ENCODE results near the gene KRTAP10-2.
"Not testable (repeated sequence)": the region's sequence is repeated elsewhere in the genome, so short reads cannot be mapped to it uniquely, and the experiment has no call there.

Gene KRTAP10-2

GRCh38 chr21:44582055-44582454 is 30.8 kb upstream of the KRTAP10-2 start:
- DNase-seq, result no peak

GRCh38 chr21:44581158-44581557 is 29.9 kb upstream of the KRTAP10-2 start:
- no peak for DNase-seq

GRCh38 chr21:44580231-44580821 is 29.0 kb upstream of the KRTAP10-2 start, which contains the start of gene KRTAP10-5:
TSS of gene KRTAP10-5 (minus strand) at chr21:44580604. CDS start at chr21:44580578, 26 bp downstream.
- not testable (repeated sequence) for DNase-seq

DNA sequence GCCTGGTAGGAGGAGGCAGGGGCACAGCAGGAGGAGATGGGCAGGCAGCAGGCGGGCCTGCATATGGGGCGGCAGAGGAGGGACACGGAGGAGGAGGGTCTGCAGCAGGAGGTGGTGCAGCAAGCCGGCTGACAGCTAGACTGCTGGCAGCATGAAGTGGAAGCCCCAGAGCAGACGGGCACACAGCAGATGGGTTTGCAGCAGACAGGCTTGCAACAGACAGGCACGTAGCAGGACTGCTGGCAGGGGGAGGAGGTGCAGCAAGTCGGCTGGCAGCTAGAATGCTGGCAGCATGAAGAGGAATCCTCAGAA is 28.5 kb upstream of the KRTAP10-2 start:
- no peak for DNase-seq

DNA sequence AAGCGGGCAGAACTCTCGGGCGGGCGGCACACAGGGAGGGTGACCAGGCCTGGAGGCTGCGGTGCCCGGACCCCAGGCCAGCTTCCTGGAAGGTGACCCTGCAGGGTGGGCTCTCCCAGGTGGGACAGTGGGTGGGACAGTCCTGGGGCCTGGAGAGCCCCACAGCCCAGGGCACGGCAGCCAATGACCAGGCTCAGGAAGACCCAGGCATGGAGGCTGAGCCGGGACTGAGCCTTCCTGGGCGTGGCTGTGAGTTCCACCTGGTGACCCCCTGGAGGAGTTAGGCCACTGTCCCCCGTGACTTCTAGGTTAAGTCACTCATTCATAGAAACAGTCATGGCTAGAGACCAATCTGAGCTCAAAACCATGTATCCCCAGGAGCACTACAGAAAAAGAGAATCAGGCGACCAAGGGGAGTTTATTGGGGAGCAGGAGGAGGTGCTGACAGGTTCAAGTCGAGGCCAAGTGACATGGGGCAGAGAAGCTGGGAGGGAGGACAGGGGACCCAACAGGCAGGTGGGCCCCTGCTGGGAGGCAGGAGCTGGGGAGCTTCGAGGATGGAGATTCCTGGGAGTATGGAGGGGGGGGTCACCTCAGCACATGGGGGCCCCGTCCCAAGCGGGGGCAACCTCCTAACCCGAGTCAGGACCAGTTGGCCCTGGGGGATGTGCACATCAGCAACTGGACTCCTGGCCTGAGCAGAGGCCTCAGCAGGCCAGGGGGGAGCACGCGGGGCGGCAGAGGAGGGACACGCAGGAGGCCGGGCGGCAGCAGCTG is 27.9 kb upstream of the KRTAP10-2 start:
- DNase-seq, result no peak

GRCh38 chr21:44578371-44579055 is 27.2 kb upstream of the KRTAP10-2 start:
- no peak for DNase-seq

DNA sequence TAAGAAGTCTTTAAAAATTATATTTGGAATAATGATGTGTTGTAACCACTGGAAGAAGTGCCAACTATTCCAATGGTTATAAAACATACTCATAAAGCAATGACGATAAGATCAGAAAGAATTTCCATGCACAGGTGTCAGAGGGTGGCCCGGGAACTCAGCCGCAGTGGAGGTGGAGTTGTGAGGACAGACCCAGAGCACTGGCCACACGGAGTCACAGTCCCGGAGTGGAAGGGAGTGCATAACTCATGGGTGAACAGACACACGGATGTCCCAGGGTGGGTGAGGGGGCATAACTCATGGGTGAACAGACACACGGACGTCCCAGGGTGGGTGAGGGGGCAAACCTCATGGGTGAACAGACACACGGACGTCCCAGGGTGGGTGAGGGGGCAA is 24.7 kb upstream of the KRTAP10-2 start:
- DNase-seq, result no peak

GRCh38 chr21:44575307-44576024 is 24.2 kb upstream of the KRTAP10-2 start:
- DNase-seq, result no peak

DNA sequence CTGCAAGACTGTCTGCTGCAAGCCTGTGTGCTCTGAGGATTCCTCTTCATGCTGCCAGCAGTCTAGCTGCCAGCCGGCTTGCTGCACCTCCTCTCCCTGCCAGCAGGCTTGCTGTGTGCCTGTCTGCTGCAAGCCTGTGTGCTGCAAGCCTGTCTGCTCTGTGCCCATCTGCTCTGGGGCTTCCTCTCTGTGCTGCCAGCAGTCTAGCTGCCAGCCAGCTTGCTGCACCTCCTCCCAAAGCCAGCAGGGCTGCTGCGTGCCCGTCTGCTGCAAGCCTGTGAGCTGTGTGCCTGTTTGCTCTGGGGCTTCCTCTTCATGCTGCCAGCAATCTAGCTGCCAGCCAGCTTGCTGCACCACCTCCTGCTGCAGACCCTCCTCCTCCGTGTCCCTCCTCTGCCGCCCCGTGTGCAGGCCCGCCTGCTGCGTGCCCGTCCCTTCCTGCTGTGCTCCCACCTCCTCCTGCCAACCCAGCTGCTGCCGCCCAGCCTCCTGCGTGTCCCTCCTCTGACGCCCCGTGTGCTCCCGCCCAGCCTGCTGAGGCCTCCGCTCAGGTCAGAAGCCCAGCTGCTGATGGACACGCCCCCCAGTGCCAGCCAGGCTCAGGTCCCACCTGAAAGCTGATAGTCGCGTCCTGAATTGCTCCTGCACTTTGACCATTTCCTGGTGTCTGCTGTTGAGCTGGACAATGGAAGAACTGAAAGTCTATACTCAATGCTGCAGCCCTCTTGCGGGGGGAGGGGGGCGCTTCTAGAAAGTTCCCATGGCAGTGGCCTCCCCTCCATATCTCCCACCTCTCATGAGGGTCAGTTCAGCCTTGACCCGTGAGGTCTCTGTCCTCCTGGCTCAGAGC is 23.4 kb upstream of the KRTAP10-2 start:
- no peak for DNase-seq

GRCh38 chr21:44573630-44574456 is 22.5 kb upstream of the KRTAP10-2 start, which contains the start of gene KRTAP10-4:
TSS of gene KRTAP10-4 (plus strand) at chr21:44573729. CDS start at chr21:44573759, 30 bp downstream.
- DNase-seq, result not testable (repeated sequence)

- no peak for DNase-seq
Measured at GRCh38 chr21:44572959-44573583, 21.8 kb upstream of the KRTAP10-2 start.

DNA sequence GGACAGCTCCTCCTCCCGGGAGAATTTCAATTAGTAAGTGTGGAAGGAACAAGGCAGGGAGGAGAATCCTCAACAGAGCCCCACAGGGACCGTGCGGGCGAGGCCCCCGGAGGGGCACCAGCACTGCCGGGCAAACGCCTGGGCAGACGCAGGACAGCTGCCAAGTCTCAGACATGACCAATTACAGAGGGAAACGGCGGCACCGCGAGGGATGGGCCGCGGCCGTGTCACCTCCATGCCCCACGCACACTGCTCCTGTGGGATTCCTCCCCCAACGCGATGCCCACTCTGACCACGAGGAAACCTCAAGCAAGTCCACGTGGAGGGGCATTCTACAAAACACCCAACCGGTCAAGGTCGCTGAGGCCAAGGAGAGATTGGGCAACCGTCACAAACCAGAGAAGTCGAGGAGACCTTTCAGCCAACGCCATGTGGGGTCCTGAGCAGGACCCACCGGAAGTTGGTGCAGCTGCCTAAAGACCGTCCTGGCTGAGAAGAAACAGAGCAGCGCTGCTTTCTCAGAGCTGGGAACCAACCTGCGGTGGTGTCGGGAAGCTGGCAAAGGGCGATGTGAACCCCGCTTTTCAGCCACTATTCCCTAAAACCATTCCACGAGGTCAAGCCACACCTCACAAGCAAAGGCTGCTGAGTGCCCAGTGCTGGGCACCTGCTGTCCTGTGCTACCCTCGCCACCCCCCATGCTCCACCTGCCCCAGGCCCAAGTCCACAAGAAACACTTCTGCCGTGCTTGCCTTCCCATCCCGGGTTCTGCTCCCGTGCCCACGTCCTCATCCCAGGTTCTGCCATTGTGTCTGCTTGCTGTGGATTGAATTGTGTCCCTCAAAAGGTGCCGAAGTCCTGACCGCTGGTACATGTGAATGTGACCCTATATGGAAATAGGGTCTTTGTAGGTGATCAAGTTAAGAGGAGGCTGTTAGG is 20.8 kb upstream of the KRTAP10-2 start:
- DNase-seq, result no peak

DNA sequence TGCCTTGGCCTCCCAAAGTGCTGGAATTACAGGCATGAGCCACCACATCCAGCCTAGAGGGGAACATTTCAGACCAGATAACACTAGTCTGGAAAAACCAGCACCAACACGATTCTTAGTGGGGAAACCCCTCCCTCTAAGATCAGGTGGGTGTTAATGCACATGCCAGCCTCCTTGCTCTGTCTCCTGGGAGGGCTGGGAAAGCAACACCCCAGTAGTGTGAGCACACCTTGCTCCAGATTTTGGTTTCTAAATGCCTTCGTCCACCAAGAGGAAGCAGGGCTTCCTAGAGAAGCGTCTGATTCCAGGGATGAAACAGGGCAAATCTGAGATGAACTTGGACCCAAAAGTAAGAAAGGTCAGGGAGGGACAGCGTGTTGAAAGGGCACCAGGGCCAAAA is 20.0 kb upstream of the KRTAP10-2 start:
- DNase-seq, result no peak

DNA sequence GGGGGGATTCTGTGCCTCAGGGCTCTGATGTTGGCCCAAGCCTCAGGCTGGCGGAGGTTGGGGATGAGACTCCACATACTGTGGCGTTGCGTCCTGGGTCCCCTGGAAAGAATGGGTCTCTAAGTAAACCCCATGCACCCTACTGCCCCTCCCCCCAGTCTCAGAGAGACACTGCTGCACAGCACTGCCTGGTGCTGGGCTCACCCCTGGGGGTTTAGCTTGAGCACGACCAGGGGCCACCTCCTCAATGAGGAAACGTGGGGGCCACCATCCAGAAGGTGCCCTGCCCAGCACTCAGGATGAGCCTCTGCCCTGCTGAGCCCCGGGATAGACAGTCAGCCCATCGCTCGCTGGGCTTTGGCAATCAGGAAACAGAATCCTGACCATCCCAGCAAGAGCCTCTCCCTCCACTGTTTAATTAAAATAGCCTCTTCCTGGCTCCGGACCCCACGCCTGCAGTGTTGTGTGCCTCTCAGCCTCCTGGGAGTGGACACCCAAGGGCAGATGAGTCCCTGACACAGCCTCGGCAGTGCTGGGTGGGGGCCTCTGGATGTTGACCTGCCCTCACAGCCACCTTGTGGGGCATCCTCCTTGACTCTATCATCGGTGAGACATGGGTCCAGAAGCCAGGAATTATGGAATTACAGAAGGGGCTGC is 18.7 kb upstream of the KRTAP10-2 start:
- no peak for DNase-seq

DNA sequence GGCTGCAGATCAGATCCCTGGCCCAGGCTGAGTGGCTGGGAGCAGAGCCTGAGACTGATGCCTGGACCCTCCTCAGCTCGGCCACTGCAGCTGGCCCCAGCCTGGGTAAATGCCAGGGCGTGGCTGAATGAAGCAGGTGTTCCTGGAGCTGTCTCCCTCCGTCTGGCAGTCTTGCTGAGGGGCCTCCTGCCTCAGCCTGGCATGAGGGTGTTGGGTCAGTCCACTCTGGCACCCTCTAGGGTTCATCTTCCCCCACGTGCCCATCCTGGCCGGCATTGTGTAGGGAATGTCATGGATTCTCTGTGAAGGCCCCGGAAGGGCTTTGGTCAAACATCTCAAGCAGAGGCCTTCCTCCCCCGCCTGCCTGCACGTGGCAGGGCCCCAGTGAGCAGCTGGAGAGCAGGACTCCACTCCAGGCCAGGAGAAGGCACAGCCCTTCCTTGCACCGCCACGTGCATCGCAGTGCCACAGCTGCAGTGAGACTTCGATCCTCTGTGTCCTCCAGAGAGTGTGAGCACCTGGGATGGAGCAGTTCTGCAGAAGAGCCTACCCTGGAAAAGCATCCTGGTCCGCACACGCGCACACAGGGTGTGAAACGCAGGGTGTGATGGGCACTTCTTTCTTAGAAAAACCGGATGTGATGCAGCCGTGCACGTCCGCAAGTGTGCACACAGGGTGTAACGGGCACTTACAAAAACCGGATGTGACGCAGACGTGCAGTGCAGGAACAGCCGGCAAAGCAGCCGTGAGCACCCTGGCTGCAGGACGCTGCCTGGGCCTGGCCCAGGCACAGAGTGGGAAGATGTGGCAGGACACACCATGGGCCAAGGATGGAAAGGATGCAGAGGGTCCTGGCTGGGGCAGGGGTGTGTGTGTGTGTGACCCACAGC is 17.6 kb upstream of the KRTAP10-2 start:
- no peak for DNase-seq

- DNase-seq, result no peak
Measured at GRCh38 chr21:44568261-44568660, 17.0 kb upstream of the KRTAP10-2 start.

- DNase-seq, result no peak
Measured at GRCh38 chr21:44567481-44568171, 16.3 kb upstream of the KRTAP10-2 start.
